ENCODE data around the gene S100A3. TPM values are rescaled to one million over a fixed set of nuclear protein-coding genes. Genes with fewer than 3 reads are reported as not detected.
"Not testable (repeated sequence)": the region's sequence is repeated elsewhere in the genome, so short reads cannot be mapped to it uniquely, and the experiment has no call there.

Gene S100A3
- total RNA-seq, 1 experiment from 2014 or later, result 12.2 TPM

DNA sequence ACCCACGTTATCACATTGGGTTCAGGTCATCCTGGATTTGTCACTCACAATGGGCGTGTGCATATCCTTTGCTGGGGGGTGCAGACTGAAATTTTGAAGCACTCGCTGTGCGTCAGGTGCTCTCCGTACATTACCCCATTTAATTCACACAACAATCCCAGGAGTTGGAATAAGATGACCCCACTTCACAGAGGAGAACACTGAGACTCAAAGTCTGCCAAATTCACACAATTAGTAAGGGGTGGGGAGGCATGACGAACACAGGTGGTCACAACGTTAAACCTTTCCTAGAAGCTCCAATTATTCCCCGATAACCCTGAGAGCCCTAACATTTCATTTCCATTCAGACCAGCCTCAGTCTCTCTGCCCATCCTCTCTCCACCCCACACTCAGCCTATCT lies 20.4 kb upstream of the S100A3 start:
- DNase-seq (ENCODE audit: low read depth), result no peak

DNA sequence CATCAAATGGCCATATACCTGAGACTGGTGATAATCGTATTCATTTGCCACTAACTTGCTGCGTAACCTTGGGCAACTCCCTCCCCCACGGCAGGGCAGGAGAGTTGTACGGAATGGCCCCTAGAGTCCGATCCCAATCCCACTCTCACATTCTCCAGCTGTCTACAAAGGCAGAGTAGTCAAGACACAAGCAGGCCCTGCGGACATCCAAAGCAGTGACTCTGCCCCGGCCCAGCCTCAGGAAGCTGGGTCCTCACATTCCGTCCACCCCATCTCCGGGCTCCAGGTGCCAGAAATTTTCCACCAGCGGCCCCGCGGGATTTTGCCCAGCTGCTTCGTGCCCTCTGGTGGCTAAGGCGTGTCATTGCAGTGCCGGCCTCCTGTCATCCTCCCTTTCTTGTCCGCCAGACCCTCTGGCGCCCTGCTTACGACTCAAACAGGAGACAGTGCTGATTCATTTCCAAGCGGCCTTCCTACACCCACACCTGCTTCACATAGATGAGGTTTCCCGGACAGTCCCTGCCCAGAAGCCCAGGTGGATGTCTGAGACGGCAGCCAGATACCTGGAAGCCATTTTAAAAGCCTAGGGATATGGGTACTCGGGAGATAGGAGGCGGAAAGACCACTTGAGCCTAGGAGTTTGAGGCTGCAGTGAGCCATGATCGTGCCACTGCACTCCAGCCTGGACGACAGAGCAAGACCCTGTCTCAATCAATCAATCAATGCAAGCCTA lies 19.5 kb upstream of the S100A3 start:
- peak; percentile 94 for DNase-seq (ENCODE audit: low read depth)

DNA sequence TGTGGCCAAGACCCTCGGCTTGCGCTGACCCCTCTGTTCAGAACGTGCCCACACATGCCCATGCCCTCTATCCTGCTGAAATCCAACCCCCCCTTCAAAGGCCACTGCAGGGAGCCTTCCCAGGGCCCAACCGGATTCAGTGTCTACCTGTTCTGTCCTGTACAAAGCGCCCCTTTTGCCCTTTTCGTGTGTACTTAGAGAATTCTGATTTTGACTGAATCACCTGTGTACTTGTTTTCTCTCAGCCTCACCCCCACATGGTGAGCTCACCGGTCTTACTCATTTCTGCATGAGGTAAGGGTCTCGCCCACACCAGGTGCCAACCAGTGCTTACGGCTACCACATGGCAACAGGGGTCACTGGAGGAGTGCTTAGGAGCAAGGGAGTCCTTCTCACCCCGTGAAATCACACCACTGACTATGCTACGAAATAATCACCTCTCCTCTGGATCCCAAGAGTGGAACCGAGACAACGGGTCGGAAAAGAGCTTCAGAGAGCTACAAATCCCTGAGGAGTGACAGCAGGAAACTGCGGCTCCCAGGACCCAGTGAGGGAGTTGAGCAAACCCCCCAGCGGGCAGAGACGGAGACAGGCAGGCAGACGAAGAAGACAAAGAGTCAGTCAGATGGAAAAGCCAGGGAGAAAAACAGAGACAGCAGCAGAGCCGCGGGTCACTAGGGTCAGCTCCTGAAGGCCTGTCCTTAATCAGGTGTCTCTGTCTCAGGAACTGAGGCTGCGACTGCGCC lies 18.7 kb upstream of the S100A3 start:
- peak; percentile 90 for DNase-seq (ENCODE audit: low read depth)

DNA sequence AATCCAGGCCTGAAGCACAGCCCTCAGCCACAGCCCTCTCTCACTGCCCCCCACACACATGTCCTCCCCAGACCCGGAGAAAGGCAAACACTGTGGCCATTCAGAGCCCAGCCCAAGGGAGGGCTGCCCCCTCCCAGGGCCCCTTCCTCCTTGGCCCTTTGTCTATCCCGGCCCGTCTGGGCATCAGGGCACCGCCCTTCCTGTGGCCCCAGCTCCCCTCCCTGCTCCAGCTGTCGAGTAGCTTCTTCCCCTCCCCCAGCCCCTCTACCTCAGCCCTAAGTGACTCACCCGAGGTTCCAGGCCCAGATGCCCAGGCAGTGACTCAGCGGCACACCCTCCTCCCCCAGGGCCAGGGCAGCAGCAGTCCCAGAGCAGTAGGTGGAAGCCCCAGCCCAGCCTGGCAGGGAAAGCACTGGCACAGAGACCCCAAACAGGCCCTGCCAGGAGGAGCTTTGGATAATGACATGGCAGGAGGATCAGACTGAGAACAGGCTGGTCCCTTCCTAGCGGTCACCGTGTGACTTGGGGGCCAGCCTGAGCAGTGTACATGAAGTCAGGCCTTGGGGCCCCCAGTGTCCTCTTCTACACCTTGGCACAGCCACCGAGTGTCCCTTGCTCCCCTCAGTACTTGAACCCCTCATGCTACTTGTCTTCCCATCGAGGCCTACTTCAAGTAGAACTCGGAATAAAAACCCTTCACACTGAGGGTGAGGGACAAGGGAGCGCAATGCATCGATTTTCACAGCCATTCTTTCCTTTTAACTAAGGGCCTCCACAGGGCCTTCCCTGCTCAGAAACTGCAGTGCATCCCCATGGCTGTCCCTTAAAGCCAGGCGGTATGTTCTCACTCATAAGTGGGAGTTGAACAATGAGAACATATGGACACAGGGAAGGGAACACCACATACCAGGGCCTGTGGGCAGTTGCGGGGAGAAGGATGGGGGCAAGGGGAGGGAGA lies 17.6 kb upstream of the S100A3 start:
- DNase-seq (ENCODE audit: low read depth), result peak; percentile 100

DNA sequence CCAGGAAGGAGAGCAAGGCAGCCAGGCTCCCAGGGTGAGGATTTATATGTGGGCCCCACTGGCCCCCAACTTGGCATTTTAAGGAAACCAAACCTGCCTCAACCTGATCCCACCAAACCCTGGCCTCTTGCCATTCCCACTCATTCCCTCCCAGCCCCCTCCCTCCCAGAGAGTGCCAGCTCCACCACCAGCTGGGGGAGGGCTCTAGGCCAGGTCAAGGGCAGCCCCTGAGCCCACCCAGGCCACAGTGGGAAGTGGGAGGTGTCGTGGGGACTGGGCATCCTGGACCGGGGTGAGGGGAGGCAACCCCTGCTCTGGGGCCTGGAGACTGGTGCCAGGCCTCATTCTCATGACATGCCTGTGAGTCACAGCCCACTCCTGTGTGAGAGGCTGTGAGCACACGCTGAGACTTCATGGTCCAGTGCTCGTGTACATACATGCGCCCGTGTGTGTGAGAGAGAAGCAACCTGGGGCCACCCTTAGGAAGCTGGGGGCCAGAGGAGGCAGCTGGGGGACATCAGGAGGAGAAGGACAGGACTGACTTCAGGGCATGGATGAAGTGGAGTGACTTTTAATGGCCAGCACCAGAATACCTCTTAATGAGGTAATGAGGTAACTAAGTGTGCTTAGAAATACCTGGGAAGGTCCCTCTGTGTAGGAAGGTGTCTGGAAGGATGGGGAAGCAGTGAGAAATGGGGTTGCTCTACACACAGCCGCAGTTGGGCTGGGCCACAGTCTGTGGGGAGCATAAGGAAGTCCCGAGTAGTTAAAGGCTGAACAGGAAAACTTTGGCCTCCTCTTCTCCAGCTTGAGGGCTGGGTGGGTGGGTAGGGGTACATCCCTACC lies 16.7 kb upstream of the S100A3 start, which contains the start of gene S100A2:
TSS of gene S100A2 (minus strand) at position 316 of the 846 bp plus-strand sequence. CDS start 1,967 bp downstream, outside the sequence.
- peak; percentile 99 for DNase-seq (ENCODE audit: low read depth)

DNA sequence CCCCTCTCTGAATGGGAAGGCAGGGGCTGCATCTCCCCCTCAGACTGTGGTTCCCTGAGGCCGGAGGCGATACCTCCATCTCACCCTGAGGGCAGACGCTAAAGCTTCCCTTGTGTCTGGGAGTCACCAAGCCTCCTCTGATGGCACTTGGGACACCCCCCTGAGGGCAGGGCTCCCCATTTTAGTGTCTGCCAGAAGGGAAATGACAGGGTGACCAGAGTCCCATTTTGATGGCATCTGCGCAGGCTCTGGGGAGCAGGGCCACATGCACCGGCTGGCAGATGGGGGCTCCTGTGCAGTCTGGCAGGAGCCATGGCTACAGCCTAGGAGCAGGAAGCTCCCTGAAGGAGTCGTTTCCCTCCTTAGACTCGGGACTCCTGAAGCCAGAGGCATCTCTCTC lies 14.9 kb upstream of the S100A3 start:
- DNase-seq (ENCODE audit: low read depth), result no peak

DNA sequence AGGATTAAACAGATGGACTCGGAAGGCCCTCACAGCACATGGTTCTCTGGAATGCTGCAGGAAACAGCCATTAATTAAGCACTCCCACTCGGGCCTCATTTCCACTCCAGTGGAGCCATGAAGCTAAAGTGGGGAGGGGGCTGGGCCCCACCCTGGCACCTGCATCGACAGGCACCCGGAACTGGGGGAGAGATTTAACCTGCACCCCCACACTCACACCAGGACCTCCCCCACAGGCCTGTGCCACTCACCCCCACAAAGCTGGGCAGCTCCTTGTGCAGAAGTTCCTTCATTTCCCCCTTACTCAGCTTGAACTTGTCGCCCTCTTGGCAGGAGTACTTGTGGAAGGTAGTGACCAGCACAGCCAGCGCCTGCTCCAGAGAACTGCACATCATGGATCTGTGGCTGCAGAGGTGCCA lies 14.4 kb upstream of the S100A3 start:
- DNase-seq (ENCODE audit: low read depth), result no peak

DNA sequence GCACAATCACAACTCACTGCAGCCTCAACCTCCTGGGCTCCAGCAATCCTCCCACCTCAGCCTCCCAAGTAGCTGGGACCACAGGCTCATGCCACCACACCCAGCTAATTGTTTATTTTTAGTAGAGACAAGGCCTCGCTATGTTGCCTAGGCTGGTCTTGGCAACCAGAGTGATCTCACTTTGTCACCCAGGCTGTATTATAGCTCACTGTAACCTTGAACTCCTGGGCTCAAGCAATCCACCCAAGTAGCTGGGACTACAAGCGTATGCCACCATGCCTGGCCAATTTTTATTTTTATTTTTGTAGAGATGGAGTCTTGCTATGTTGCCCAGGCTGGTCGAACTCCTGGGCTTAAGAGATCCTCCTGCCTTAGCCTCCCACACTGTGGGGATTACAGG lies 13.0 kb upstream of the S100A3 start:
- not testable (repeated sequence) for DNase-seq (ENCODE audit: low read depth)

DNA sequence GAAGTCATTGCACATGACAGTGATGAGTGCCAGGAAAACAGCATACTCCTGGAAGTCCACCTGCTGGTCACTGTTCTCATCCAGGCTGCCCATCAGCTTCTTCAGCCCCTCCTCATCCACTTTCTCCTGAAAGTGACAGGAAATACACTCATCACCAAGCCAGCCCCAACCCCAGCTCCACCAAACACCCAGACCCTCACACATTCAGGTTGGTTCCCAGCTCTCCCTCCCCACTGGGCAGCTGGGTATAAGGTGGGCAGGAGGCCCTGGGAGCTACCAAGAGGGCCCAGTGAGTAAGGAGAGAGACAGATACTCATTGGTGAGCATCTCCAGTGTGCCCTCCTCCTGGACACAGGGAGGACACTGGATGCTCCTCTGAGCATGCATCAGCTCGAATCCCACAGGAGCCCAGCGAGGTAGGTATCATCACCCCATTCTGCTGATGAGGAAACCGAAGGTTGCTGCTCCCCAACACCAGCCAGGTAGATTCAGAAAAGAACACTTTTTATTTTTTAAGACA lies 12.5 kb upstream of the S100A3 start:
- no peak for DNase-seq (ENCODE audit: low read depth)

DNA sequence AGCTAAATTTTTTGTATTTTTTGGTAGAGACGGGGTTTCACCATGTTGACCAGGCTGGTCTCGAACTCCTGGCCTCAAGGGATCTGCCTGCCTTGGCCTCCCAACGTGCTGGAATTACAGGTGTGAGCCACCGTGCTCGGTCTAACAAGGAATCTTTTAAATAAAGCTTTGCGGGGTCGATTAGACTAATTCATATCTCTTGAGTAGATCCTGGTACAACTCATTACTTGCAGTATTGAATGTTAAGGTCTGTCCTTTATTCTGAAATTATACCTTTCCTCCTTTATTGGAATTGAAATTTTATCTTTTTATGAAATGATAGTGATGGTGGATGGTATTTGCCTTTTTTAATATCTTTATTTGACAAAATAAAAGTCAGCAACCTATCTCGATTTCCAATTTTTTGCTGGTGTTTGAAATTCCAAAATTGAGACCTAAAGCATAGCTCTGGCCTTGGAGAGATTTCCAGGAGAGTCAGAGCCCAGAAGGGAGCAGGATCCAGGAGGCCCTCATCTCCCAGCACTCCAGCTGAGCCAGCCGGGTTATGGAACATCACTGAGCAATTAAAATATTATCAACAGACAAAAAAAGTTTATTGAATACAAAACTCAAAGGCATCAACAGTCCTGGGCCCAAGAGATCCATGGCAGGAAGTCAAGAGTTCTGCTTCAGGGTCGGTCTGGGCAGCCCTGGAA lies 11.9 kb upstream of the S100A3 start:
- no peak for DNase-seq (ENCODE audit: low read depth)

DNA sequence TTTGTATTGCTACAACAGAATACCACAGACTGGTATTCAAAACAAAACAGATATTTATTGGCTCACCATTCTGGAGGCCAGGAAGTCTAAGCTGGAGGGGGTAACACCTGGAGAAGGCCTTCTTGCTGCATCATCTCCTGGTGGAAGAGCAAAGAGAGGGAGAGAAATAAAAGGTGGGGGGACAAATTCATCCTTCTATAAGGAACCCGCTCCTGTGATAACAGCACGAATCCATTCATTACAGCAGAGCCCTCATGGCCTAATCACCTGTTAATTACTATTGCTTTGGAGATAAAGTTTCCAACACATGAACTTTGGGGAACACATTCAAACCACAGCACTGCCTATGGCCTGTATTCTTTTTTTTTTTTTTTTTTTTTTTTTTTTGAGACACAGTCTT lies 11.2 kb upstream of the S100A3 start:
- DNase-seq (ENCODE audit: low read depth), result no peak

DNA sequence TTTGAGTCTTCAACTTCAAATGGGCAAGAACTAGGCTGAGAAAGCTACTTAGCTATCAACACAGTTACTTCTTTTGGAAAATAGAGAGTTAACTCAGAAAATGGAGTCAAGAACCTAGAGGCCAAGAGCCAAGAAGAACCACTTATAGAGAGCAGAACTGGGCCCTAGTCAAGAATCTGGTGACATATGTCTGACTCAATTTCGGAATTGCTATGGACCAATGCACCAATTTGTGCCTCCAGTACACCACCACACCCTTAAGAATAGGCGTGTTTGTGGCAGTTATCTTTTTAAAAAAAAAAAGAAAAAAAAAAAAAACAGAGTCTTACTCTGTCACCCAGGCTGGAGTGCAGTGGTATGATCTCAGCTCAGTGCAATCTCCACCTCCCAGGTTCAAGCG lies 8.8 kb upstream of the S100A3 start:
- no peak for DNase-seq (ENCODE audit: low read depth)

DNA sequence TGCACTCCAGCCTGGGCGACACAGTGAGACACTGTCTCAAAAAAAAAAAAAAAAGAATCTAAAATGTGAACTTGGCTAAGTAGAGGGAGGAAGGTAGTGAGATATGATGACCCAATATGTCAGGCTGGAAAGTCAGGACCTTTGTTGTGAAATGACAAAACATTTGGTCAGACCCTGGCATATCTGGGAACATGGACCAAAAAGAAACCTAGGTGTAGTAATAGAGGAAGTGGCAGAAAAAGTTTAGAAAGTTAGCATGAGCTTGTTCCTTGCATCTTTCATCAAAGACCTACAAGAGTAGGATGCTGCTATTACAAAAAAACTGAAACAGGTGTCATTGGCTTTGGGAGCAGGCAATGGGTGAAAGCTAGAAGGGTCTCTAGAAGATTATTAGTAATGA lies 7.3 kb upstream of the S100A3 start:
- DNase-seq (ENCODE audit: low read depth), result no peak

DNA sequence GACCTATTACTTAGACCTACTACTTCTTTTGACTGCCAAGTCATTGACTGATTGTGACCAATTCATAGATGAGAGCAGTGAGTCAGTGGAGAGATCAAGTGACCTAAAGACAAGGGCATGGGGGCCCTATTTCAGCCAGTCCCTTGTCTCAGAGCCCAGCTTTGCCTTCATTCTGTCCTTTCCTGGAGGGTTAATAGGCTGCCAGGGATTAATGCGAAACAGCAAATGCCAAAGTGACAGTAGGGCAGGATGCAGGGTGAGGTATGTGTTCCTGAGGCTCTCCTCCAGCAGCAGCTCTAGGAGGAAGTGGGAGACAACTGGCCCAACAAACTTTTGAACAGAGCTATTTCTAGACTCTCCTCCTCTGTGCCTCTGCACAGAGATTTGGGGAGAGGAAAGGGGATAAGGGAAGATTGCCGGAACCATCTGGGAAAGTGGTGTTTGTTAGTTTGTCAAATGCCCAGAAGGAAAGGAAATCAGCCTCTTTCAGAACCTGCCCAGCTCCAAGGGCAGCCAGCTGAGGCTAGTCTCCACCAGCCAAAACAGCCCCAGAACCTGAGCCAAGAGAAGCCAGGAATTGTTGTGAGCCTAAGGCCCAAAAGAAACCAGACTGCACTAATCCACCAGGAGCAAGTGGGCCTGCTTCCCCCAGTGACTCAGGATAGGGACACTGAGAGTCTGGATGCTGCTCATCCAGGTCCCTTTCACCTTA lies 4.9 kb upstream of the S100A3 start:
- no peak for DNase-seq (ENCODE audit: low read depth)

DNA sequence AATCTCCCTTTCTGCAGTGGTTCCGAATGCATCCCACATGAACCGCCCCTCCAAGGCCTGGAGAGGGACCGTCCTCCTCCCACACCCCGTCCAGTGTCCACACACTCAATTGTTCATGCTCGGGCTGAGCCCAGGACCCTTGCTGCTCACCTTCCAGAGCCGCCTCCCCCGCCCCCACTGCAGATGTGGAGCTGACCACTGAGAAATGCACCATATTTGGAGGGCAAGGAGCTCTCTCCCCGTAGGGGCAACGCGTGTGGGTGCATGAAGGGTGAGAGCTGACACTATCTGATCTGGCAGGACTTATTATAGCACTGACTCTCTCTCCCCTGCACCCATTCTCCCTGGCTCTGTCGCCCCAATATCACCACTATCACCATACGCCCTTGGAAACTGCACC lies 4.0 kb upstream of the S100A3 start:
- DNase-seq (ENCODE audit: low read depth), result no peak

DNA sequence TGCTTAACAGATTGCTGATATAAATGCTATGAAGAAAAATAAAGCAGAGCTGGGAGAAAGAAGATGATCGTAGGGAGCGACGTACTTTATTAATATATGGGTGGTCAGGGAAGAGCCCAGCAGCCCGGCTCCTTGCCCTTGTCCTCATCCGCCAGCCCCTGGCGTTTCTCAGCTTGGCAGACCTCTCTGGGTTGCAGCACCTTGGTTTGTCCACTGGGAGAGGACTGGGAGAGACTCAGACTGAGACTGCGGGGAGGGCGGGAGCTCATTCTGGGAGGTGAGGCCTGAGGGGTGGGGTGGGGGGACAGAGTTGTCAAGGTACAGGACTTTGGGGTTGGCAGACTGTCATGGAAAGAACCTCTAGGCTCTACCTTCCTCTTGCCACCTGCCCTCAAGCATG lies 3.3 kb upstream of the S100A3 start:
- DNase-seq (ENCODE audit: low read depth), result no peak

DNA sequence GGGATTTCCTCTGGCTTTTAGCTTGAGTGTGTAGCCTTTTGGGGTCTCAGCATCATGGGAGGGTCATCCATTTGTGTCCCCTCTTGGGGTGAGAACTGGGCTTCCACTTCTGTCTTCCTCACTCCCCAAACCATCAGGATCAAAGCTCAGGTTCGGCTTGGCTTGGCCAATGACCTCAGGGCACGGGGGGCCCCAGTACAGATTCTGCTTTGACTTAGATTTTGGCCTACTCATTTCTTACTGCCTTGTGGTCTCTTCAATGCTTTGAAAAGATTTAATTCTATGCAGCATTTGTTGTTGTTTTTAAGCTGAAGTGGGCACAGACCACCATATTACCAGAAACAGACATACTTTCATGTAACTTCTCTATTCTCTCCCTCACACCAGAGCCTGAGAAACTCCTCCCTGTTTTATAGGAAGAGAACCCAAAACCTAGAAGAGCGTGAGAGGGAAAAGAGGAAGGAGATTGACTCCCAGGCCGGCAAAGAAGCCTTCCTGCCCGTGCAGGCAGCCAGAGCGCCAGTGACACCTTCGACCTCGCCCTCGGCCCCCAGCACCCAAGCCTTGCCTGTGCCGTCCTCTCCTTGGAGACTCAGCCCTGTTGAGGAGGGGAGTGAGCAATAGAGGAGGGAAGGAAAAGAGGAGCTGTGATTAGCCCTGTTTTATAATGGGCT lies 1.9 kb upstream of the S100A3 start:
- DNase-seq (ENCODE audit: low read depth), result no peak

DNA sequence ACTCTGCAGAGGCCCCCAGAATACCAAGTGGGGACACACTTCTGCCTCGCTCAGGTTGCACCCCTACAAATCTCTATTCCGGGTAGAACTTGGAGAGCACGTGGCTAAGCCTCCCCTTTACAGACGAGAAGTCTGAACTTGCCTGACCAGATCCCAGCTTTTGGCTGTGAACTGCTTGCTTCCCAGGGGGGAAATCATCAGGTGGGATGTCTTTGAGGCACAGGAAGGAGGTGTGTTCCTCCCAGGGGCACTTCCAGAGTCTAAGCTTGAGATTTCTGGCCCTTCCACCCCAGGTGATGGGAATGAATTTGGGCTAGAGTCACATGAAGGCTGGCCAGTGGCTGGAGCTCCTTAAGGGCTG lies 1.3 kb upstream of the S100A3 start:
- DNase-seq (ENCODE audit: low read depth), result no peak

DNA sequence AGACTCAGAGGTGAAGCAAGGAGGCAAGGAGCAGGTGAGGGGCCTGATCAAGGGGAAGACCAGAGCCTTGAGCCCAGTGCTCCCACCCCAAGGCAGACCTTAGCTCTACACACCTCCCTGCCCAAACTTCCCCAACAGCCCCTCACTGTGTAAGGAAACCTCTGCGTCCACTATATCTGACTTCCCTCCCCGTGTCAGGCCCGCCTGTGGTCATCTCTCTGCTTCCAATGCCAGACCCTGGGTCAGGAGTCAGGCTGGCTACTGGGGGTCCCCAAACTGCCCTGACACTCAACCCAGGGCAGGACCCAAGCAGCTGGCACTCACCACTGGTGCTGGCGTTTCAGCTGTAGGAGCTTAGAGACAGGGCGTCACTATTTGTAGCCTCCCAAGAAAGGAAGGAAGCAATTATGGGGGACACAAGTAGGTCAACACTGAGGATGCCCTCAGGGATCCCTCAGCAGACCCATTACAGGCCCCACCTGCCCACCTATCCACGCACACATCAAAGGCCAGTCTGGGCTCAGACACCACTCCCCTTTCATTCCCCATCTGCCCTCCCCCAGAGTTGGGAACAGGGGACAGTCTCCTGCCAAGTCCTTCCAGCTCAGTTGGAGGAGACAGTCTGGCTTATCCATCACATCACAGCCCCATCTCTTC lies 811 bp upstream of the S100A3 start:
- DNase-seq (ENCODE audit: low read depth), result no peak
